GM21786 (cell line): ENCODE measurements around the gene NEU3.
"Not testable (repeated sequence)": the region's sequence is repeated elsewhere in the genome, so short reads cannot be mapped to it uniquely, and the experiment has no call there.

ENCODE experiments used
- ATAC-seq: cut with Tn5 transposase; IDR thresholded peaks from one replicate; pipeline ENCODE4 v1.9.1; 2021; ENCODE audit not compliant: unreplicated experiment

NEU3 gene

GRCh38 chr11:74984070-74984469, 4.7 kb upstream of the NEU3 start:
- no peak for ATAC-seq

GRCh38 chr11:74984730-74985129, 4.0 kb upstream of the NEU3 start:
- ATAC-seq: no peak

- no peak for ATAC-seq
Observed at GRCh38 chr11:74989260-74989638, 516 bp downstream of the NEU3 start.

- ATAC-seq: not testable (repeated sequence)
Observed at GRCh38 chr11:74990150-74990549, 1.4 kb downstream of the NEU3 start.

- ATAC-seq: no peak
Observed at GRCh38 chr11:74990941-74991340, 2.2 kb downstream of the NEU3 start.

- ATAC-seq: peak; percentile 55
Observed at GRCh38 chr11:74992852-74993251, 4.1 kb downstream of the NEU3 start.

- ATAC-seq: no peak
Observed at GRCh38 chr11:75000975-75001354, 12.2 kb downstream of the NEU3 start.

- ATAC-seq: no peak
Observed at GRCh38 chr11:75001686-75002085, 13.0 kb downstream of the NEU3 start.

GRCh38 chr11:75002516-75002915, 13.8 kb downstream of the NEU3 start:
- no peak for ATAC-seq

GRCh38 chr11:75004215-75004614, 15.5 kb downstream of the NEU3 start:
- no peak for ATAC-seq

- ATAC-seq: no peak
Observed at GRCh38 chr11:75011357-75011756, 22.6 kb downstream of the NEU3 start.

GRCh38 chr11:75011872-75012271, 23.1 kb downstream of the NEU3 start:
- no peak for ATAC-seq

- ATAC-seq: no peak
Observed at GRCh38 chr11:75013051-75013450, 24.3 kb downstream of the NEU3 start.

GRCh38 chr11:75014129-75014528, 25.4 kb downstream of the NEU3 start:
- ATAC-seq: no peak

GRCh38 chr11:75019200-75019599, 30.5 kb downstream of the NEU3 start:
- ATAC-seq: not testable (repeated sequence)

GRCh38 chr11:75020328-75020727, 31.6 kb downstream of the NEU3 start:
- not testable (repeated sequence) for ATAC-seq

- ATAC-seq: peak; percentile 55
Observed at GRCh38 chr11:75022296-75022695, 33.6 kb downstream of the NEU3 start.

- ATAC-seq: peak; percentile 66
Observed at GRCh38 chr11:75022759-75023396, 34.1 kb downstream of the NEU3 start.

- no peak for ATAC-seq
Observed at GRCh38 chr11:75023446-75024067, 34.8 kb downstream of the NEU3 start.

GRCh38 chr11:75024068-75024449, 35.3 kb downstream of the NEU3 start:
- no peak for ATAC-seq

GRCh38 chr11:75024764-75025211, 36.1 kb downstream of the NEU3 start:
- no peak for ATAC-seq

GRCh38 chr11:75025561-75025960, 36.8 kb downstream of the NEU3 start:
- ATAC-seq: no peak

GRCh38 chr11:75028321-75028720, 39.6 kb downstream of the NEU3 start:
- no peak for ATAC-seq
